ENCODE results near the gene SORT1. TPM values are rescaled to one million over a fixed set of nuclear protein-coding genes. Genes with fewer than 3 reads are reported as not detected.

SORT1 gene
- polyA plus RNA-seq, 3 donors, result 21.3 to 41.1 (median 35.3) TPM

DNA sequence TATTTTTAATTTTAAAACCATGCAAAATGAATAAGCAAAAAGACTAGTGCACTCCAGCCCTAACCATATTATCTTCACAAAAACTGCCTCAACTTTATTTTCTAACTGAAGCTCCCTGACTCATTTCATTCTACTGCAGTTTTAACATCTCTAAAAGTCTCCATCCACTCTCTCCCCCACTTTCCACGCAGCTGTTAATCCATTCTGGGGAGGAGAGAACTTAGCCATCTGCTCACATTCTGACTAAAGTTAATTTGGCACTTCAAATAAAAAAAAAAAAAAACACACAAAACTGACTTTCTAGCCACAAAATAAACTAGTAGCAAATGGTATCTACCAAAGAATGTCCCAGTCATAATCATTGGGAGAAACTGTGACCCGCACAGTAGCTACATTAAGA is 85.5 kb downstream of the SORT1 start:
- intact Hi-C loops (cut with micrococcal nuclease), result no loop called here
- Histone ChIP-seq H3K27ac (ENCODE audit: low read depth in 1 of 2, low read length in 2 of 2) (no peak overlapping the region), H4K20me1 (ENCODE audit: insufficient read depth, low read length) (no peaks in the 10 kb centered on the region), H3K9me3 (replicated peaks in 1 of 2; ENCODE audit: control insufficient read depth in 1 of 2, insufficient read depth in 1 of 2, low read length in 2 of 2) (no peaks in the 10 kb centered on the region), H2AFZ (ENCODE audit: insufficient read depth, low read depth, low read length, poor library complexity, severe bottlenecking) (no peak overlapping the region), H3K36me3 (replicated peaks in 1 of 2; ENCODE audit: control insufficient read depth in 1 of 2, insufficient read depth in 2 of 2, low read length in 2 of 2) (peaks cover 51 to 77% of the 10 kb centered on the region in 2 donors), H3K9ac (ENCODE audit: insufficient read depth, low read length, poor library complexity, severe bottlenecking) (no peak overlapping the region), H3K79me2 (ENCODE audit: insufficient read depth, low read length) (no peaks in the 10 kb centered on the region), H3K4me2 (replicated peaks; ENCODE audit: extremely low read depth, low read length, poor library complexity, severe bottlenecking) (no peak overlapping the region), H3K4me3 (replicated peaks in 1 of 3; ENCODE audit: low read depth in 2 of 3, low read length in 3 of 3) (no peak overlapping the region), H3K27me3 (ENCODE audit: control insufficient read depth in 2 of 2, insufficient read depth in 2 of 2, low read length in 2 of 2) (no peaks in the 10 kb centered on the region), H3K4me1 (ENCODE audit: control insufficient read depth in 1 of 2, insufficient read depth in 2 of 2, low read length in 2 of 2) (peaks cover 20 to 30% of the 10 kb centered on the region in 2 donors)
- Mint-ChIP-seq H3K36me3 (peaks cover 74 to 83% of the 10 kb centered on the region in 2 donors), H3K27ac (no peak overlapping the region), H3K9me3 (peaks cover 0 to 3% (median 0%) of the 10 kb centered on the region in 7 donors), H3K4me1 (peaks cover 35% of the 10 kb centered on the region), H3K27me3 (ENCODE audit: low read depth in 3 of 3) (peaks cover 0 to 8% (median 2%) of the 10 kb centered on the region in 3 donors), H3K4me3 (no peak overlapping the region)
- no CpG with 5 or more reads among the region's 2 CpGs for WGBS (ENCODE audit: insufficient coverage)
- TF ChIP-seq, protein P1, sequence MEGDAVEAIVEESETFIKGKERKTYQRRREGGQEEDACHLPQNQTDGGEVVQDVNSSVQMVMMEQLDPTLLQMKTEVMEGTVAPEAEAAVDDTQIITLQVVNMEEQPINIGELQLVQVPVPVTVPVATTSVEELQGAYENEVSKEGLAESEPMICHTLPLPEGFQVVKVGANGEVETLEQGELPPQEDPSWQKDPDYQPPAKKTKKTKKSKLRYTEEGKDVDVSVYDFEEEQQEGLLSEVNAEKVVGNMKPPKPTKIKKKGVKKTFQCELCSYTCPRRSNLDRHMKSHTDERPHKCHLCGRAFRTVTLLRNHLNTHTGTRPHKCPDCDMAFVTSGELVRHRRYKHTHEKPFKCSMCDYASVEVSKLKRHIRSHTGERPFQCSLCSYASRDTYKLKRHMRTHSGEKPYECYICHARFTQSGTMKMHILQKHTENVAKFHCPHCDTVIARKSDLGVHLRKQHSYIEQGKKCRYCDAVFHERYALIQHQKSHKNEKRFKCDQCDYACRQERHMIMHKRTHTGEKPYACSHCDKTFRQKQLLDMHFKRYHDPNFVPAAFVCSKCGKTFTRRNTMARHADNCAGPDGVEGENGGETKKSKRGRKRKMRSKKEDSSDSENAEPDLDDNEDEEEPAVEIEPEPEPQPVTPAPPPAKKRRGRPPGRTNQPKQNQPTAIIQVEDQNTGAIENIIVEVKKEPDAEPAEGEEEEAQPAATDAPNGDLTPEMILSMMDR (IDR thresholded peaks at IDR 0.05), result no peak
- no peak for DNase-seq

DNA sequence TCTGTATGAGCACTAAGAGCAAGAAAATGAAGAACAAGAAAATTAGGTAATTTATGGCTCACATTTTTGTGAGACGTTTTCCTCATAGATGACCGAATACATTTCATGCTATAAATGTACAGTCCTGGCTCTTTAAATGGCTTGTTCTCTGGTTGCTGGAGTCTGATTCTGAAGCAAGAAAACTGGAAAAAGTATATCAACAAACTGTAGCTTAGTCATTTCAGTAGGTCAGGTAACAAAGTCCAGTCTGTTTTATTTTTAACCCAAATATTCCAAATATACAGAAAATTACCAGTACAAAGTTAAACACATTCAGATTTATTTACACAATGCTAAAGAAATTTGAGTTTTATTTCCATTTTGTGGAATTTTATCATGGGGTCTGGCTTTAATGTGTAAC is 88.4 kb downstream of the SORT1 start:
- intact Hi-C loops (cut with micrococcal nuclease), result no loop called here
- peak overlapping the region in 1 of 7 donors; percentile 66 for H3K27ac Mint-ChIP-seq
- H4K20me1 ChIP-seq (ENCODE audit: insufficient read depth, low read length), result no peaks in the 10 kb centered on the region
- TF ChIP-seq, protein P1 (IDR thresholded peaks at IDR 0.05), result no peak
- peaks cover 0 to 1% (median 0%) of the 10 kb centered on the region in 3 donors for H3K27me3 Mint-ChIP-seq (ENCODE audit: low read depth in 3 of 3)
- peaks cover 41% of the 10 kb centered on the region for H3K4me1 Mint-ChIP-seq
- no peak overlapping the region for H3K4me3 ChIP-seq (replicated peaks in 1 of 3; ENCODE audit: low read depth in 2 of 3, low read length in 3 of 3)
- no peaks in the 10 kb centered on the region for H3K79me2 ChIP-seq (ENCODE audit: insufficient read depth, low read length)
- DNase-seq, result no peak
- no CpG with 5 or more reads among the region's 2 CpGs for WGBS (ENCODE audit: insufficient coverage)
- H3K36me3 Mint-ChIP-seq, result peaks cover 48 to 54% of the 10 kb centered on the region in 2 donors
- H3K4me1 ChIP-seq (ENCODE audit: control insufficient read depth in 1 of 2, insufficient read depth in 2 of 2, low read length in 2 of 2), result peaks cover 29 to 37% of the 10 kb centered on the region in 2 donors
- peak overlapping the region in 1 of 2 donors; percentile 17 for H3K27ac ChIP-seq (ENCODE audit: low read depth in 1 of 2, low read length in 2 of 2)
- no peaks in the 10 kb centered on the region for H3K9me3 ChIP-seq (replicated peaks in 1 of 2; ENCODE audit: control insufficient read depth in 1 of 2, insufficient read depth in 1 of 2, low read length in 2 of 2)
- H3K36me3 ChIP-seq (replicated peaks in 1 of 2; ENCODE audit: control insufficient read depth in 1 of 2, insufficient read depth in 2 of 2, low read length in 2 of 2), result peaks cover 24 to 48% of the 10 kb centered on the region in 2 donors
- no peak overlapping the region for H3K4me2 ChIP-seq (replicated peaks; ENCODE audit: extremely low read depth, low read length, poor library complexity, severe bottlenecking)
- no peaks in the 10 kb centered on the region for H3K9me3 Mint-ChIP-seq
- H2AFZ ChIP-seq (ENCODE audit: insufficient read depth, low read depth, low read length, poor library complexity, severe bottlenecking), result no peak overlapping the region
- H3K4me3 Mint-ChIP-seq, result no peak overlapping the region
- no peak overlapping the region for H3K9ac ChIP-seq (ENCODE audit: insufficient read depth, low read length, poor library complexity, severe bottlenecking)
- H3K27me3 ChIP-seq (ENCODE audit: control insufficient read depth in 2 of 2, insufficient read depth in 2 of 2, low read length in 2 of 2), result no peaks in the 10 kb centered on the region
